SK-N-SH (cell line): ENCODE data around the gene SECTM1. TPM values are rescaled to one million over a fixed set of nuclear protein-coding genes. Genes with fewer than 3 reads are reported as not detected.

Experiments
- CTCF ChIA-PET: fragments of 300-600, 350-600 bp; formaldehyde crosslinking; extraction: SDS; loops from one replicate; lab custom pipeline; 2021; lab: Yijun Ruan, JAX
- POLR2A ChIA-PET: fragments of 350-600 bp; sonication (Branson Sonifier 250); formaldehyde crosslinking; extraction: SDS; loops from one replicate; lab custom pipeline; 2020; ENCODE audit warnings: antibody characterized with exemption, inconsistent platforms; lab: Yijun Ruan, JAX
- DNase-seq: peaks from one replicate; pipeline ENCODE4 v3.0.0; 2012
- H2AFZ ChIP-seq: fragments of 200-600 bp; sonication (generic); 2 replicates; pipeline ENCODE4 v1.8.1; 2016; ENCODE audit warnings: antibody characterized with exemption, mild to moderate bottlenecking, low read depth
- H3F3A ChIP-seq: fragments of 200-600 bp; sonication (generic); replicated peaks from 2 replicates; pipeline ENCODE3; 2016; ENCODE audit warnings: antibody characterized with exemption, mild to moderate bottlenecking; ENCODE audit not compliant: insufficient read depth
- H3K27ac ChIP-seq, 2 experiments: fragments of 200-500 bp in 1 of 2; fragments of 200-600 bp in 1 of 2; sonication (Bioruptor generic) in 1 of 2; sonication (generic), shearing (Covaris generic) in 1 of 2; 2 replicates each; pipeline versions ENCODE4 v1.5.1 to v1.6.1; 2014 to 2016; ENCODE audit warnings: low read depth in 2 of 2, inconsistent platforms in 1 of 2, low read length in 1 of 2, mild to moderate bottlenecking in 1 of 2, mixed read lengths in 1 of 2
- H3K27me3 ChIP-seq: fragments of 200-600 bp; sonication (generic), shearing (Covaris generic); 2 replicates; pipeline ENCODE4 v1.6.1; 2016; ENCODE audit warnings: mixed run types; ENCODE audit not compliant: insufficient read depth
- H3K36me3 ChIP-seq, 2 experiments: fragments of 200-500 bp in 1 of 2; fragments of 200-600 bp in 1 of 2; sonication (Bioruptor generic) in 1 of 2; sonication (generic) in 1 of 2; replicated peaks in 1 of 2; 2 replicates each; pipeline versions ENCODE3 to v1.5.1; 2014 to 2016; ENCODE audit warnings: low read length in 1 of 2, mild to moderate bottlenecking in 1 of 2; ENCODE audit not compliant: insufficient read depth in 2 of 2, control insufficient read depth in 1 of 2
- H3K4me1 ChIP-seq, 2 experiments: fragments of 200-500 bp in 1 of 2; fragments of 200-600 bp in 1 of 2; sonication (Bioruptor generic) in 1 of 2; sonication (generic), shearing (Covaris generic) in 1 of 2; 2 replicates each; pipeline versions ENCODE4 v1.5.1 to v1.6.1; 2014 to 2016; ENCODE audit warnings: low read depth in 1 of 2, low read length in 1 of 2, mixed run types in 1 of 2; ENCODE audit not compliant: insufficient read depth in 2 of 2, control insufficient read depth in 1 of 2
- H3K4me2 ChIP-seq: fragments of 200-600 bp; sonication (generic), shearing (Covaris generic); 2 replicates; pipeline ENCODE4 v1.6.1; 2017; ENCODE audit warnings: mixed run types
- H3K4me3 ChIP-seq, 2 experiments: fragments of 200-500 bp in 1 of 2; fragments of 200-600 bp in 1 of 2; sonication (Bioruptor generic) in 1 of 2; sonication (generic), shearing (Covaris generic) in 1 of 2; 2 replicates each; pipeline versions ENCODE4 v1.5.1 to v1.8.1; 2014 to 2016; ENCODE audit warnings: low read depth in 2 of 2, inconsistent platforms in 1 of 2, low read length in 1 of 2, mild to moderate bottlenecking in 1 of 2, mixed read lengths in 1 of 2, moderate library complexity in 1 of 2
- H3K79me2 ChIP-seq: fragments of 200-600 bp; sonication (generic); 2 replicates; pipeline ENCODE4 v1.8.1; 2017; ENCODE audit warnings: mild to moderate bottlenecking; ENCODE audit not compliant: insufficient read depth
- H3K9ac ChIP-seq: fragments of 200-600 bp; sonication (generic); 2 replicates; pipeline ENCODE4 v1.6.1; 2017; ENCODE audit warnings: mixed run types
- H3K9me2 ChIP-seq: fragments of 200-600 bp; sonication (generic); 2 replicates; pipeline ENCODE4 v1.6.1; 2017; ENCODE audit warnings: mixed run types
- H3K9me3 ChIP-seq: fragments of 200-600 bp; sonication (generic); 2 replicates; pipeline ENCODE4 v1.6.1; 2017; ENCODE audit warnings: mixed run types, mild to moderate bottlenecking, moderate library complexity
- H4K20me1 ChIP-seq: fragments of 200-600 bp; sonication (generic); 2 replicates; pipeline ENCODE4 v1.6.1; 2017; ENCODE audit warnings: mild to moderate bottlenecking, mixed run types; ENCODE audit not compliant: insufficient read depth
- GABPA ChIP-seq: IDR thresholded peaks from 2 replicates; pipeline ENCODE4 v1.4.0; 2012; ENCODE audit warnings: low read depth, mild to moderate bottlenecking
- GATA2 ChIP-seq: sonication (generic); formaldehyde crosslinking; IDR thresholded peaks from 2 replicates; pipeline ENCODE4 v1.5.0; 2020; ENCODE audit warnings: mild to moderate bottlenecking, missing genetic modification reagents
- JUND ChIP-seq: IDR thresholded peaks from 2 replicates; pipeline ENCODE4 v1.4.0; 2012
- MXI1 ChIP-seq: IDR thresholded peaks from 2 replicates; pipeline ENCODE4 v1.6.1; 2012; ENCODE audit warnings: mild to moderate bottlenecking, low read depth, low read length, improper control_type of control experiment
- NRF1 ChIP-seq: IDR thresholded peaks from 2 replicates; pipeline ENCODE4 v1.6.1; 2012; ENCODE audit warnings: low read depth, mild to moderate bottlenecking, low read length
- POLR2AphosphoS5 ChIP-seq: IDR thresholded peaks from 2 replicates; pipeline ENCODE4 v1.6.1; 2012; ENCODE audit warnings: low read depth, low read length
- RAD21 ChIP-seq: IDR thresholded peaks from 2 replicates; pipeline ENCODE4 v1.6.1; 2012; ENCODE audit warnings: mild to moderate bottlenecking, low read length
- TEAD4 ChIP-seq: IDR thresholded peaks from 2 replicates; pipeline ENCODE4 v1.4.0; 2012; ENCODE audit warnings: mild to moderate bottlenecking, borderline replicate concordance; ENCODE audit not compliant: insufficient read depth
- WGBS: methylation state at CpG from one replicate; pipeline ENCODE4 v1.1.6; 2017; ENCODE audit warnings: low lambda C conversion rate; 5-methylcytosine and 5-hydroxymethylcytosine counted together
- polyA plus RNA-seq, 3 experiments: library from polyadenylated mRNA; depleted of rRNA; stranded (reverse); fragments of >200 nt; gene quantifications; 2 replicates each; pipeline ENCODE4 v1.2.3, GENCODE V29; 2012
- TF ChIP-seq, protein P1 (sequence below): IDR thresholded peaks from 2 replicates; pipeline ENCODE4 v1.4.0; 2012; ENCODE audit warnings: low read depth, borderline replicate concordance
- TF ChIP-seq, protein P2 (sequence below): IDR thresholded peaks from 2 replicates; pipeline ENCODE4 v1.4.0; 2012; ENCODE audit warnings: low read depth
- TF ChIP-seq, protein P3 (sequence below): fragments of 150-350 bp; IDR thresholded peaks from 2 replicates; pipeline ENCODE4 v1.6.1; 2016; ENCODE audit warnings: mild to moderate bottlenecking, low read depth, low read length
- TF ChIP-seq, protein P4 (sequence below): IDR thresholded peaks from 2 replicates; pipeline ENCODE4; 2012
- TF ChIP-seq, protein P5 (sequence below): fragments of 200-600 bp; sonication (generic); IDR thresholded peaks from 2 replicates; pipeline ENCODE4 v1.6.1; 2017; ENCODE audit warnings: antibody characterized with exemption, mild to moderate bottlenecking, moderate library complexity

SECTM1 gene
- polyA plus RNA-seq, 1 of the 3 experiments (the other 2 are of a cell fraction) = 3.8 TPM

DNA sequence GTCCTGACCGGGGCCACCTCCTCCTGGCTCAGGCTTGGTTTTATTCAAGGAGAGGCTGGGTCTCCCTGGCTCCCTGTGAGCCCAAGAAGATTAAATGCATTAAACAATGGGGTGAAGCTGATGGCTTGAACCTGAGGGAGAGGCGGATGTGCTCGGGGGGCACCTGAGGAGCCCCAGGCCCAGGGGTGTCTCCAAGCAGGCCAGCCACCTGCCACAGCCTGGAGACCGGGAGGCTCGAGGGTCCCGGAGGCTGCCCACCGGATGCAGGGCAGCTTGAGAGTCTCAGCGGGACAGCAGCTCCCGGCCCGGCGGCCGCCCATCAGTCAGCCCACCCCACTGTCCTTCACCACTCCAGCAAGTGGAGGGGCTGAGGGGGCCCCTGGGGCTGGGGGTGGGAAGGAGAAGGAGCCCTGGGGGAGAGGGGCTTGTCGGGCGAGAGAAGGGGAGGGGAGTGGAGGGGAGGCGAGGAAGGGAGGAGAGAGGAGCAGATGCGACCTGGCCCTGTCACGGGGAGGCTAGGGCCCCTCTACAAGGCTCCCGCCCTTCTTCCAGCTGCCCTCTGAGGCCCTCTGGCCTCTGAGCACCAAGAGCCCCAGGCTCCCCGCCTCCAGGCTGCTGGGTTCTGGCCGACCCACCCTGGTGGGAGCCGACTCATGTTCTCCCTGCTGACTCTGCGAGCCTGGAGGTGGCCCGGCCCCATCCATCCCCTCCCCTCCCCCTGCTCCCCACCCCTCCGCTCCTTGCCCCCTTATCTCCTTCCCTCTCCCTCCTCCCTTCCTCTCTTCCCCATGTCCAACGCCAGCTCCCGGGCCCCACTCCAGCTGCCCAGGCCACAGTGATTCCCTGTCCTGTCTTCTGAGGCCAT lies 29.4 kb downstream of the SECTM1 start:
- no peaks in the 10 kb centered on the region for H3K9me3 ChIP-seq
- no peak overlapping the region for H3K27ac ChIP-seq
- ChIA-PET CTCF (interaction anchor here (0.5 to 15.1 kb wide), 6 partner anchors 13 to 64 kb away, joined by 3 to 184 read pairs (median 5); no protein-coding TSS in a partner anchor), POLR2A (interaction anchor here (1.3 kb wide), 1 partner anchor 11 kb away, joined by 5 read pairs; no protein-coding TSS in a partner anchor)
- H3K27me3 ChIP-seq = no peaks in the 10 kb centered on the region; the same call in 1 of the 2 replicates
- no peak overlapping the region for H3K4me2 ChIP-seq
- no peaks in the 10 kb centered on the region for H4K20me1 ChIP-seq
- DNase-seq = peak; percentile 56
- H3K4me3 ChIP-seq = no peak overlapping the region
- peaks cover 0 to 15% of the 10 kb centered on the region in 2 experiments; a peak in 1 of 4 replicates for H3K4me1 ChIP-seq
- no peak for TF ChIP-seq TEAD4
- TF ChIP-seq NRF1 = no peak
- TF ChIP-seq, protein P1, sequence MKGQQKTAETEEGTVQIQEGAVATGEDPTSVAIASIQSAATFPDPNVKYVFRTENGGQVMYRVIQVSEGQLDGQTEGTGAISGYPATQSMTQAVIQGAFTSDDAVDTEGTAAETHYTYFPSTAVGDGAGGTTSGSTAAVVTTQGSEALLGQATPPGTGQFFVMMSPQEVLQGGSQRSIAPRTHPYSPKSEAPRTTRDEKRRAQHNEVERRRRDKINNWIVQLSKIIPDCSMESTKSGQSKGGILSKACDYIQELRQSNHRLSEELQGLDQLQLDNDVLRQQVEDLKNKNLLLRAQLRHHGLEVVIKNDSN = no peak
- no peak for TF ChIP-seq GABPA
- TF ChIP-seq MXI1 = no peak
- no peak for TF ChIP-seq JUND
- TF ChIP-seq, protein P2, sequence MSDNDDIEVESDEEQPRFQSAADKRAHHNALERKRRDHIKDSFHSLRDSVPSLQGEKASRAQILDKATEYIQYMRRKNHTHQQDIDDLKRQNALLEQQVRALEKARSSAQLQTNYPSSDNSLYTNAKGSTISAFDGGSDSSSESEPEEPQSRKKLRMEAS = no peak
- TF ChIP-seq, protein P3, sequence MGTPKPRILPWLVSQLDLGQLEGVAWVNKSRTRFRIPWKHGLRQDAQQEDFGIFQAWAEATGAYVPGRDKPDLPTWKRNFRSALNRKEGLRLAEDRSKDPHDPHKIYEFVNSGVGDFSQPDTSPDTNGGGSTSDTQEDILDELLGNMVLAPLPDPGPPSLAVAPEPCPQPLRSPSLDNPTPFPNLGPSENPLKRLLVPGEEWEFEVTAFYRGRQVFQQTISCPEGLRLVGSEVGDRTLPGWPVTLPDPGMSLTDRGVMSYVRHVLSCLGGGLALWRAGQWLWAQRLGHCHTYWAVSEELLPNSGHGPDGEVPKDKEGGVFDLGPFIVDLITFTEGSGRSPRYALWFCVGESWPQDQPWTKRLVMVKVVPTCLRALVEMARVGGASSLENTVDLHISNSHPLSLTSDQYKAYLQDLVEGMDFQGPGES = no peak
- no peak for TF ChIP-seq RAD21
- TF ChIP-seq, protein P4, sequence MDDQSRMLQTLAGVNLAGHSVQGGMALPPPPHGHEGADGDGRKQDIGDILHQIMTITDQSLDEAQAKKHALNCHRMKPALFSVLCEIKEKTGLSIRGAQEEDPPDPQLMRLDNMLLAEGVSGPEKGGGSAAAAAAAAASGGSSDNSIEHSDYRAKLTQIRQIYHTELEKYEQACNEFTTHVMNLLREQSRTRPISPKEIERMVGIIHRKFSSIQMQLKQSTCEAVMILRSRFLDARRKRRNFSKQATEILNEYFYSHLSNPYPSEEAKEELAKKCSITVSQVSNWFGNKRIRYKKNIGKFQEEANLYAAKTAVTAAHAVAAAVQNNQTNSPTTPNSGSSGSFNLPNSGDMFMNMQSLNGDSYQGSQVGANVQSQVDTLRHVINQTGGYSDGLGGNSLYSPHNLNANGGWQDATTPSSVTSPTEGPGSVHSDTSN = no peak
- TF ChIP-seq, protein P5, sequence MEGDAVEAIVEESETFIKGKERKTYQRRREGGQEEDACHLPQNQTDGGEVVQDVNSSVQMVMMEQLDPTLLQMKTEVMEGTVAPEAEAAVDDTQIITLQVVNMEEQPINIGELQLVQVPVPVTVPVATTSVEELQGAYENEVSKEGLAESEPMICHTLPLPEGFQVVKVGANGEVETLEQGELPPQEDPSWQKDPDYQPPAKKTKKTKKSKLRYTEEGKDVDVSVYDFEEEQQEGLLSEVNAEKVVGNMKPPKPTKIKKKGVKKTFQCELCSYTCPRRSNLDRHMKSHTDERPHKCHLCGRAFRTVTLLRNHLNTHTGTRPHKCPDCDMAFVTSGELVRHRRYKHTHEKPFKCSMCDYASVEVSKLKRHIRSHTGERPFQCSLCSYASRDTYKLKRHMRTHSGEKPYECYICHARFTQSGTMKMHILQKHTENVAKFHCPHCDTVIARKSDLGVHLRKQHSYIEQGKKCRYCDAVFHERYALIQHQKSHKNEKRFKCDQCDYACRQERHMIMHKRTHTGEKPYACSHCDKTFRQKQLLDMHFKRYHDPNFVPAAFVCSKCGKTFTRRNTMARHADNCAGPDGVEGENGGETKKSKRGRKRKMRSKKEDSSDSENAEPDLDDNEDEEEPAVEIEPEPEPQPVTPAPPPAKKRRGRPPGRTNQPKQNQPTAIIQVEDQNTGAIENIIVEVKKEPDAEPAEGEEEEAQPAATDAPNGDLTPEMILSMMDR = no peak
- TF ChIP-seq GATA2 (CRISPR knock-in tag) = no peak
- no peak for TF ChIP-seq POLR2AphosphoS5
- no peaks in the 10 kb centered on the region for H3K9me2 ChIP-seq
- 90% methylated on average over 22 of the region's 26 CpGs for WGBS
- H3F3A ChIP-seq = no peaks in the 10 kb centered on the region
- no peaks in the 10 kb centered on the region for H3K79me2 ChIP-seq
- H3K36me3 ChIP-seq = no peaks in the 10 kb centered on the region
- H3K9ac ChIP-seq = no peak overlapping the region
- no peak overlapping the region for H2AFZ ChIP-seq
